ENCODE measurements around the gene TYMP. TPM values are rescaled to one million over a fixed set of nuclear protein-coding genes. Genes with fewer than 3 reads are reported as not detected.

Gene TYMP
- polyA plus RNA-seq, 1 of the 3 experiments (the other 2 are of a cell fraction): 1.7 TPM

DNA sequence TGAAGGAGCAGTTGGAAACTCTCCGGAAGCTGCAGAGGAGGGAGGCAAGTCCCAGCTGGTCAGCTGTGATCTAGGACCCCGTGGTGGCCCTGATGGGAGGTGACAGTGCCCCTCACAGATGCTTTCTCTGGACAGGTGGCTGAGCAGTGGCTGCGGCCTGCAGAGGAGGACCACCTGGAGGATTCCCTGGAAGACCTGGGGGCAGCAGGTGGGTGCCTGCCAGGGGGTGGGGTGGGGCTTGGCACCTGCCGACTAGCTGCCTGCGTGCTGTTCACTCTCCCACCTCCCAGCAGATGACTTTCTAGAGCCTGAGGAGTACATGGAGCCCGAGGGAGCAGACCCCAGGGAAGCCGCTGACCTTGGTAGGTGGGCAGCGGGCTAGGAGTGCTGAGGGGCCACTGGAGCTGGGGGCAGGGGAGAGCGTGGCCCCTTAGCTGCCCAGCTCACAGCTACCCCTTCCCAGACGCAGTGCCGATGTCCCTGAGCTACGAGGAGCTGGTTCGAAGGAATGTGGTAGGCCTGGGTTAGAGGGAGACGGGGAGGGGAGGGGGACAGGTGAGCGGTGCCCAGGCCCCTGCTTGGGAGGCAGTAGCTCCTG, 7.5 kb downstream of the TYMP start:
- ChIA-PET CTCF (interaction anchor here (2.5 kb wide), 1 partner anchor 24 kb away, joined by 6 read pairs; no protein-coding TSS in a partner anchor), POLR2A (no interaction called here)
- H4K20me1 ChIP-seq (ENCODE audit: insufficient read depth): peaks cover 8% of the 10 kb centered on the region; the same call in 1 of the 2 replicates
- no peaks in the 10 kb centered on the region for H3K9me3 ChIP-seq
- no peak overlapping the region for H2AFZ ChIP-seq (ENCODE audit: low read depth)
- peaks cover 7 to 22% of the 10 kb centered on the region in 2 experiments; a peak in 2 of 4 replicates for H3K4me1 ChIP-seq (ENCODE audit: control insufficient read depth in 1 of 2, insufficient read depth in 2 of 2, low read depth in 1 of 2, low read length in 1 of 2)
- no peak overlapping the region for H3K9ac ChIP-seq
- 91% methylated on average over 3 of the region's 15 CpGs for WGBS (ENCODE audit: low lambda C conversion rate)
- no peaks in the 10 kb centered on the region for H3K9me2 ChIP-seq
- peaks cover 7 to 50% of the 10 kb centered on the region in 2 experiments for H3K36me3 ChIP-seq (replicated peaks in 1 of 2; ENCODE audit: control insufficient read depth in 1 of 2, insufficient read depth in 2 of 2, low read length in 1 of 2)
- no peak overlapping the region for H3K4me2 ChIP-seq
- no peak overlapping the region for H3K27ac ChIP-seq (ENCODE audit: low read depth in 2 of 2, low read length in 1 of 2)
- TF ChIP-seq MEF2A (IDR thresholded peaks at IDR 0.05; ENCODE audit: borderline replicate concordance, low read depth): no peak
- H3K4me3 ChIP-seq (ENCODE audit: low read depth in 2 of 2, low read length in 1 of 2): no peak overlapping the region
- H3K27me3 ChIP-seq (ENCODE audit: insufficient read depth): no peaks in the 10 kb centered on the region
- peaks cover 18% of the 10 kb centered on the region for H3K79me2 ChIP-seq (ENCODE audit: insufficient read depth)
- H3F3A ChIP-seq (replicated peaks; ENCODE audit: insufficient read depth): peaks cover 8% of the 10 kb centered on the region
- no peak for DNase-seq

DNA sequence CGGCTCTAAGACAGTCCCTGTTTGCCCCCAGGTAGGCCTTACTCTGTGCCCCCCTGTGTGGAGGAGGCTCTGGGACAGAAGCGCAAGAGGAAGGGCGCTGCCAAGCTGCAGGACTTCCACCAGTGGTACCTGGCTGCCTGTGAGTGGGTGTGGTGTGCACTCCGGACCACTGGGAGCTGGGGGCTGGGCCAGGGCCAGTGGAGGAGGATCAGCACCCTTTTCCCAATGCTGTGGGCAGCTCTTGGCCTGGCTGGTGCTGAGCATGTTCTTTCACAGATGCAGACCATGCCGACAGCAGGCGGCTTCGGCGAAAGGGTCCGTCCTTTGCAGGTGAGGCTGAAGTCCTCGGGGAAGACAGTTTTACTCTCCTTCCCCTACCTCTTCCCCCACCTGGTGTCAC, 8.1 kb downstream of the TYMP start:
- Histone ChIP-seq H3K27me3 (ENCODE audit: insufficient read depth) (no peaks in the 10 kb centered on the region), H2AFZ (ENCODE audit: low read depth) (no peak overlapping the region), H4K20me1 (ENCODE audit: insufficient read depth) (peaks cover 8% of the 10 kb centered on the region; the same call in 1 of the 2 replicates), H3K9me3 (no peaks in the 10 kb centered on the region), H3K9me2 (no peaks in the 10 kb centered on the region), H3K4me3 (ENCODE audit: low read depth in 2 of 2, low read length in 1 of 2) (no peak overlapping the region), H3K79me2 (ENCODE audit: insufficient read depth) (peaks cover 21% of the 10 kb centered on the region), H3K9ac (no peak overlapping the region), H3K27ac (ENCODE audit: low read depth in 2 of 2, low read length in 1 of 2) (no peak overlapping the region), H3K4me1 (ENCODE audit: control insufficient read depth in 1 of 2, insufficient read depth in 2 of 2, low read depth in 1 of 2, low read length in 1 of 2) (peaks cover 7 to 16% of the 10 kb centered on the region in 2 experiments; a peak in 2 of 4 replicates), H3K36me3 (replicated peaks in 1 of 2; ENCODE audit: control insufficient read depth in 1 of 2, insufficient read depth in 2 of 2, low read length in 1 of 2) (peaks cover 7 to 50% of the 10 kb centered on the region in 2 experiments), H3F3A (replicated peaks; ENCODE audit: insufficient read depth) (peaks cover 8% of the 10 kb centered on the region), H3K4me2 (no peak overlapping the region)
- TF ChIP-seq FOSL2 (IDR thresholded peaks at IDR 0.05; ENCODE audit: borderline replicate concordance, low read depth) (no peak), POLR2AphosphoS5 (IDR thresholded peaks at IDR 0.05; ENCODE audit: low read depth, low read length) (no peak), RXRA (IDR thresholded peaks at IDR 0.05; ENCODE audit: borderline replicate concordance, low read depth) (no peak), CHD2 (IDR thresholded peaks at IDR 0.05; ENCODE audit: low read length, partially characterized antibody) (no peak)
- TF ChIP-seq, protein P1, sequence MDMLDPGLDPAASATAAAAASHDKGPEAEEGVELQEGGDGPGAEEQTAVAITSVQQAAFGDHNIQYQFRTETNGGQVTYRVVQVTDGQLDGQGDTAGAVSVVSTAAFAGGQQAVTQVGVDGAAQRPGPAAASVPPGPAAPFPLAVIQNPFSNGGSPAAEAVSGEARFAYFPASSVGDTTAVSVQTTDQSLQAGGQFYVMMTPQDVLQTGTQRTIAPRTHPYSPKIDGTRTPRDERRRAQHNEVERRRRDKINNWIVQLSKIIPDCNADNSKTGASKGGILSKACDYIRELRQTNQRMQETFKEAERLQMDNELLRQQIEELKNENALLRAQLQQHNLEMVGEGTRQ (IDR thresholded peaks at IDR 0.05; ENCODE audit: borderline replicate concordance, low read depth, low read length): no peak
- TF ChIP-seq, protein P2, sequence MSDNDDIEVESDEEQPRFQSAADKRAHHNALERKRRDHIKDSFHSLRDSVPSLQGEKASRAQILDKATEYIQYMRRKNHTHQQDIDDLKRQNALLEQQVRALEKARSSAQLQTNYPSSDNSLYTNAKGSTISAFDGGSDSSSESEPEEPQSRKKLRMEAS (IDR thresholded peaks at IDR 0.05; ENCODE audit: low read depth): no peak
- TF ChIP-seq, protein P3, sequence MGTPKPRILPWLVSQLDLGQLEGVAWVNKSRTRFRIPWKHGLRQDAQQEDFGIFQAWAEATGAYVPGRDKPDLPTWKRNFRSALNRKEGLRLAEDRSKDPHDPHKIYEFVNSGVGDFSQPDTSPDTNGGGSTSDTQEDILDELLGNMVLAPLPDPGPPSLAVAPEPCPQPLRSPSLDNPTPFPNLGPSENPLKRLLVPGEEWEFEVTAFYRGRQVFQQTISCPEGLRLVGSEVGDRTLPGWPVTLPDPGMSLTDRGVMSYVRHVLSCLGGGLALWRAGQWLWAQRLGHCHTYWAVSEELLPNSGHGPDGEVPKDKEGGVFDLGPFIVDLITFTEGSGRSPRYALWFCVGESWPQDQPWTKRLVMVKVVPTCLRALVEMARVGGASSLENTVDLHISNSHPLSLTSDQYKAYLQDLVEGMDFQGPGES (IDR thresholded peaks at IDR 0.05; ENCODE audit: low read depth, low read length): no peak
- TF ChIP-seq, protein P4, sequence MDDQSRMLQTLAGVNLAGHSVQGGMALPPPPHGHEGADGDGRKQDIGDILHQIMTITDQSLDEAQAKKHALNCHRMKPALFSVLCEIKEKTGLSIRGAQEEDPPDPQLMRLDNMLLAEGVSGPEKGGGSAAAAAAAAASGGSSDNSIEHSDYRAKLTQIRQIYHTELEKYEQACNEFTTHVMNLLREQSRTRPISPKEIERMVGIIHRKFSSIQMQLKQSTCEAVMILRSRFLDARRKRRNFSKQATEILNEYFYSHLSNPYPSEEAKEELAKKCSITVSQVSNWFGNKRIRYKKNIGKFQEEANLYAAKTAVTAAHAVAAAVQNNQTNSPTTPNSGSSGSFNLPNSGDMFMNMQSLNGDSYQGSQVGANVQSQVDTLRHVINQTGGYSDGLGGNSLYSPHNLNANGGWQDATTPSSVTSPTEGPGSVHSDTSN (IDR thresholded peaks at IDR 0.05): no peak
- 98% methylated on average over 5 of the region's 10 CpGs for WGBS (ENCODE audit: low lambda C conversion rate)
- DNase-seq: no peak
- ChIA-PET POLR2A (no interaction called here), CTCF (interaction anchor here (2.5 kb wide), 1 partner anchor 24 kb away, joined by 6 read pairs; no protein-coding TSS in a partner anchor)

All from SK-N-SH (cell line).